ENCODE measurements around the gene PLCL2. TPM values are rescaled to one million over a fixed set of nuclear protein-coding genes. Genes with fewer than 3 reads are reported as not detected.

Gene PLCL2
- total RNA-seq, 1 donor from 2014 or later = 2.5 TPM

GRCh38 chr3:17138246-17139039 lies 253.7 kb downstream of the PLCL2 start:
- H3K36me3 ChIP-seq (ENCODE audit: control insufficient read depth, insufficient read depth, low read length) = no peaks in the 10 kb centered on the region
- no peak overlapping the region for H3K4me3 ChIP-seq (ENCODE audit: low read depth, low read length)
- H3K27me3 ChIP-seq (ENCODE audit: control insufficient read depth, insufficient read depth, low read length) = no peaks in the 10 kb centered on the region
- DNase-seq (ENCODE audit: low read depth) = no peak
- TF ChIP-seq CTCF (IDR thresholded peaks at IDR 0.05; ENCODE audit: insufficient read depth, low read length, poor library complexity, severe bottlenecking) = no peak
